ENCODE data around the gene ERVK3-1.
A peak's percentile ranks its signal among the peaks of the same experiment; 100 is the strongest.

- TF ChIP-seq CTCF (IDR thresholded peaks at IDR 0.05): peak in 6 of 12 donors; percentile 10 to 38 (median 16)
- TF ChIP-seq POLR2A (IDR thresholded peaks at IDR 0.05): peak; percentile 7 to 87
Observed at GRCh38 chr19:58305065-58305931, at the start of gene ERVK3-1.
